GM21390 (cell line): ENCODE data around the gene OVOL3.

ENCODE experiments used
- ATAC-seq: cut with Tn5 transposase; IDR thresholded peaks from one replicate; pipeline ENCODE4 v1.9.1; 2021; ENCODE audit not compliant: unreplicated experiment

Gene OVOL3

DNA sequence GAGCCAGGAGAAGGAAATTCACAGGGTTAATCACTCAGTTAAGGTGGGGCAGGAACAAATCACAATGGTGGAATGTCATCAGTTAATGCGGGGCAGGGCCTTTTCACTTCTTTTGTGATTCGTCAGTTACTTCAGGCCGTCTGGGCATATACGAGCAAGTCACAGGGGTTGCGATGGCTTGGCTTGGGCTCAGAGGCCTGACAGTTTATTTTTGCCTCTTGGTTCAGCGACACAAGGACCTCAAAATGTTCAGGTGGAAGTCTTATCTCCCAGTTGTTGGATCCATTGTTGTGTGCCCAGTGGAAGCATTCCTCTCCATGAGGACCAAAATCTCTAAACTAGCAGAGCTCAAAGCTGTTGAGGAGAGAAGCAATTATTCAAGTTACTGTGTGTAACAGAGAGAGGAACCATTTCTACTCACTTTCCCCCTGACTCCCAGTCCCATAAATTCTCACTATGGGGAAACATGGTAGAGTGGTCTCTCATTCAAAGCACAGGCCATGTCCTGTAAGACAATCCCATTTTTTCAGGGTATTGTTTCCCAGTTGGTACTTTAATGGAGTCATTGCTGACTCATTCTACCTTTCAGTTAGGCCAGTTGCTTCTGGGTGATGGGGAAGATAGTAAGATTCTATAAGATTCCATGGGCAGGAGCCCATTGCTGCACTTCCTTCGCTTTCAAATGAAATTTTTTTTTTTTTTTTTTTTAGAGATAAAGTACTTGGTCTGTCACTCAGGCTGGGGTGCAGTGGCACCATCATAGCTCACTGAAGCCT lies 50.1 kb downstream of the OVOL3 start:
- ATAC-seq, result no peak
